HEK293T (cell line): ENCODE data around the gene ATXN7.

ENCODE experiments used
- CTCF ChIA-PET: fragments of 350-600 bp; formaldehyde crosslinking; extraction: SDS; loops from one replicate; lab custom pipeline; 2021; ENCODE audit warnings: antibody characterized with exemption, inconsistent platforms; lab: Yijun Ruan, JAX
- POLR2A ChIA-PET: fragments of 350-600 bp; formaldehyde crosslinking; extraction: SDS; loops from one replicate; lab custom pipeline; 2020; ENCODE audit warnings: antibody characterized with exemption, inconsistent platforms; lab: Yijun Ruan, JAX
- DNase-seq: peaks from one replicate; pipeline ENCODE4 v3.0.0; 2012; ENCODE audit warnings: mixed read lengths; ENCODE audit errors: extremely low spot score
- ARNT ChIP-seq: fragments of 450-650 bp; IDR thresholded peaks from 2 replicates; pipeline ENCODE4 v1.6.1; 2017; ENCODE audit warnings: mild to moderate bottlenecking
- BHLHE40 ChIP-seq: fragments of 450-650 bp; IDR thresholded peaks from 2 replicates; pipeline ENCODE4 v1.6.1; 2016; ENCODE audit warnings: mild to moderate bottlenecking, moderate library complexity, borderline replicate concordance
- CTBP1 ChIP-seq: fragments of 450-650 bp; IDR thresholded peaks from 2 replicates; pipeline ENCODE4 v1.6.1; 2016; ENCODE audit warnings: borderline replicate concordance
- ELF4 ChIP-seq: fragments of 450-650 bp; IDR thresholded peaks from 2 replicates; pipeline ENCODE4 v1.6.1; 2017; ENCODE audit warnings: antibody characterized with exemption
- FOXA1 ChIP-seq: fragments of 450-650 bp; IDR thresholded peaks from 2 replicates; pipeline ENCODE4 v1.6.1; 2016; ENCODE audit warnings: mild to moderate bottlenecking
- FOXK2 ChIP-seq: fragments of 450-650 bp; IDR thresholded peaks from 2 replicates; pipeline ENCODE4 v1.6.1; 2016; ENCODE audit warnings: mild to moderate bottlenecking
- FOXM1 ChIP-seq: fragments of 450-650 bp; IDR thresholded peaks from 2 replicates; pipeline ENCODE4 v1.6.1; 2017; ENCODE audit warnings: mild to moderate bottlenecking, borderline replicate concordance
- HDGF ChIP-seq: fragments of 450-650 bp; IDR thresholded peaks from 2 replicates; pipeline ENCODE4 v1.6.1; 2017; ENCODE audit warnings: antibody characterized with exemption, borderline replicate concordance
- L3MBTL2 ChIP-seq: fragments of 450-650 bp; conservative IDR thresholded peaks from 2 replicates; pipeline ENCODE4 v1.6.1; 2016; ENCODE audit warnings: mild to moderate bottlenecking
- LEF1 ChIP-seq: fragments of 450-650 bp; IDR thresholded peaks from 2 replicates; pipeline ENCODE4 v1.6.1; 2017; ENCODE audit warnings: mild to moderate bottlenecking, borderline replicate concordance
- NFRKB ChIP-seq: fragments of 450-650 bp; IDR thresholded peaks from 2 replicates; pipeline ENCODE4 v1.6.1; 2016; ENCODE audit warnings: mild to moderate bottlenecking, moderate library complexity
- SP1 ChIP-seq: fragments of 450-650 bp; IDR thresholded peaks from 2 replicates; pipeline ENCODE4 v1.6.1; 2017
- SUZ12 ChIP-seq: fragments of 450-650 bp; IDR thresholded peaks from 2 replicates; pipeline ENCODE4 v1.6.1; 2016; ENCODE audit warnings: mild to moderate bottlenecking
- TARDBP ChIP-seq: fragments of 450-650 bp; IDR thresholded peaks from 2 replicates; pipeline ENCODE4 v1.6.1; 2016
- ZNF384 ChIP-seq: fragments of 450-650 bp; IDR thresholded peaks from 2 replicates; pipeline ENCODE4 v1.6.1; 2016
- TF ChIP-seq, protein P1 (sequence below): fragments of 450-650 bp; IDR thresholded peaks from 2 replicates; pipeline ENCODE4 v1.6.1; 2016

The ATXN7 gene

GRCh38 chr3:63824309-63824708, 39.4 kb upstream of the ATXN7 start:
- ChIA-PET POLR2A (no interaction called here), CTCF (interaction anchor here (0.7 to 1.6 kb wide), 2 partner anchors 22 to 1698 kb away, joined by 3 to 4 read pairs; no protein-coding TSS in a partner anchor)
- TF ChIP-seq ARNT (no peak), FOXK2 (no peak), TARDBP (no peak), BHLHE40 (no peak), L3MBTL2 (no peak)
- TF ChIP-seq, protein P1, sequence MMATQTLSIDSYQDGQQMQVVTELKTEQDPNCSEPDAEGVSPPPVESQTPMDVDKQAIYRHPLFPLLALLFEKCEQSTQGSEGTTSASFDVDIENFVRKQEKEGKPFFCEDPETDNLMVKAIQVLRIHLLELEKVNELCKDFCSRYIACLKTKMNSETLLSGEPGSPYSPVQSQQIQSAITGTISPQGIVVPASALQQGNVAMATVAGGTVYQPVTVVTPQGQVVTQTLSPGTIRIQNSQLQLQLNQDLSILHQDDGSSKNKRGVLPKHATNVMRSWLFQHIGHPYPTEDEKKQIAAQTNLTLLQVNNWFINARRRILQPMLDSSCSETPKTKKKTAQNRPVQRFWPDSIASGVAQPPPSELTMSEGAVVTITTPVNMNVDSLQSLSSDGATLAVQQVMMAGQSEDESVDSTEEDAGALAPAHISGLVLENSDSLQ: no peak
- no peak for DNase-seq

GRCh38 chr3:63830526-63830925, 33.1 kb upstream of the ATXN7 start:
- ChIA-PET CTCF (no interaction called here), POLR2A (no interaction called here)
- no peak for DNase-seq
- TF ChIP-seq NFRKB (no peak), L3MBTL2 (no peak), FOXK2 (no peak), TARDBP (no peak), FOXM1 (no peak), ARNT (no peak), ELF4 (no peak), SUZ12 (no peak), HDGF (no peak)

DNA sequence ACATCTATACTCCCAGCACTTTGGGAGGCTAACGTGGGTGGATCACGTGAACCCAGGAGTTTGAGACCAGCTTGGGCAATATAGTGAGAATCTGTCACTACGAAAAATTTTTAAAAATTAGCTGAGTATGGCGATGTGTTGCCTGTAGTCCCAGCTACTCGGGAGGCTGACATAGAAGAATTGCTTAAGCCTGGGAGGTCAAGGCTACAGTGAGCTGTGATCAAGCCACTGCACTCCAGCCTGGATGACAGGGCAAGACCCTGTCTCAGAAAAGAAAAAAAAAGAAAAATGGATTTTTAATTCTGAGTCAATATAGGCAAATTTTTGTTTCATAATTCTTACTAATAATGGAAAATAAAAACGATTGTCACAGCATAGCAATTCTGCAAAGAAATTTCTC, 31.3 kb upstream of the ATXN7 start:
- DNase-seq: no peak
- TF ChIP-seq FOXK2: no peak
- TF ChIP-seq ZNF384: no peak
- TF ChIP-seq SP1: no peak
- no peak for TF ChIP-seq HDGF
- no peak for TF ChIP-seq NFRKB
- no peak for TF ChIP-seq TARDBP
- TF ChIP-seq ARNT: no peak
- TF ChIP-seq, protein P1: no peak
- no peak for TF ChIP-seq CTBP1
- no peak for TF ChIP-seq LEF1
- ChIA-PET CTCF (interaction anchor here (0.7 kb wide), 1 partner anchor 467 kb away, joined by 5 read pairs; no protein-coding TSS in a partner anchor), POLR2A (no interaction called here)

- POLR2A ChIA-PET: no interaction called here
- no peak for DNase-seq
- no peak for TF ChIP-seq ZNF384
- no peak for TF ChIP-seq SUZ12
- no peak for TF ChIP-seq CTBP1
- no peak for TF ChIP-seq L3MBTL2
- no peak for TF ChIP-seq NFRKB
- TF ChIP-seq ELF4: no peak
- TF ChIP-seq BHLHE40: no peak
- no peak for TF ChIP-seq SP1
- TF ChIP-seq ARNT: no peak
- TF ChIP-seq TARDBP: no peak
- no peak for TF ChIP-seq LEF1
- no peak for TF ChIP-seq FOXK2
- TF ChIP-seq FOXA1: no peak
- TF ChIP-seq FOXM1: no peak
- TF ChIP-seq HDGF: no peak
- TF ChIP-seq, protein P1: no peak
- CTCF ChIA-PET: no interaction called here
Observed at GRCh38 chr3:63841704-63842103, 22.0 kb upstream of the ATXN7 start.

- ChIA-PET POLR2A (no interaction called here), CTCF (no interaction called here)
- no peak for DNase-seq
- TF ChIP-seq CTBP1: no peak
- no peak for TF ChIP-seq HDGF
- TF ChIP-seq SP1: no peak
Observed at GRCh38 chr3:63842127-63842526, 21.5 kb upstream of the ATXN7 start.

- ChIA-PET CTCF (interaction anchor here (0.6 kb wide), 1 partner anchor 684 kb away, joined by 4 read pairs; no protein-coding TSS in a partner anchor), POLR2A (no interaction called here)
- TF ChIP-seq TARDBP: no peak
- TF ChIP-seq SP1: no peak
- no peak for TF ChIP-seq SUZ12
- TF ChIP-seq NFRKB: no peak
- no peak for TF ChIP-seq CTBP1
- TF ChIP-seq HDGF: no peak
- TF ChIP-seq FOXA1: no peak
- TF ChIP-seq FOXK2: no peak
- TF ChIP-seq ELF4: no peak
- TF ChIP-seq FOXM1: no peak
- TF ChIP-seq ZNF384: no peak
- no peak for TF ChIP-seq LEF1
- no peak for TF ChIP-seq ARNT
- TF ChIP-seq BHLHE40: no peak
- TF ChIP-seq, protein P1: no peak
- TF ChIP-seq L3MBTL2: no peak
- DNase-seq: no peak
Observed at GRCh38 chr3:63845215-63845614, 18.5 kb upstream of the ATXN7 start.
